OCI-LY1 (cell line): ENCODE results near the gene GLS.

Source experiments
- EZH2 ChIP-seq: fragments of 200-600 bp; sonication (generic), shearing (Covaris generic); IDR thresholded peaks from 2 replicates; pipeline ENCODE4 v1.8.0; 2017; ENCODE audit warnings: borderline replicate concordance, mixed run types, mild to moderate bottlenecking, antibody characterized with exemption, low read length, moderate library complexity, mixed read lengths
- TF ChIP-seq, protein P1 (sequence below): fragments of 200-600 bp; sonication (generic), shearing (Covaris generic); IDR thresholded peaks from 2 replicates; pipeline ENCODE4 v1.5.1; 2017; ENCODE audit warnings: mild to moderate bottlenecking, antibody characterized with exemption, low read length, moderate library complexity, mixed read lengths

DNA sequence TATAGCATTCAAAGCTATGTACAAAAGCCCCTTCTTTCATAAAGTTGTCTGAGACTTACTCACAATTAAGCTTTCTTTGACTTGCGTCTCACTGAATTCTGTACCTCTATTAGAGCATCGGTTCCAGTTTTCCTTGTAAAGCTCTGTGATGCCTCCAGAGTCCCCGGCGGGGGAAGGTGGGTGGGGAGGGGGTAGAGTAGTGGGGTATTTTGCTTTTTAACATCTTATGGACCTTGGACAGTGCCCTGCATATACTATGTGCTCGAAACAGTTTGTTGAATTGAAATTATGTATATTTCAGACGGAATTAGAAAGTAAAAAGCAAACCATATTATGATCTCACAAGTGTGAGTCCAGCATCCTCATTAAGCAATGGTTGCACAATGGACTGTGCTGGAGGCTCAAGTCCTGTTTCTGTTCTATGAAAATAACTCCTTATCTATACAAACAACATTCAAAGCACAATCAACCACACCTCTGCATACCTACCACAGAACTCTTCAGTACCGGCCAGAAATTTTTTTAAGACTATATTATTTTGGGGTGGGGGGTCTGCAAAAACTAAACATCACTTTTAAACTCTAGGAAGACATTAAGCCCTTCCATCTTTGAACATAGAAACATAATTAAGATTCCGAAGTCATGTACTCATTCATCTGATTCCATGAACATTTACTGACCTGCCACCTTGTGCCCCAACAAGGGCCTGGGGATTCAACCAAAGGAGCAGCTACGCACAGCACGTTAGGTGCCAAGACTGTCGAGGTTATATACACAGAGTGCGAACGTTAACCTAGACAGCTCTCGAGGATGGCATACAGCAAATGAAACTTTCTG lies 132.4 kb downstream of the GLS start:
- no peak for TF ChIP-seq EZH2
- TF ChIP-seq, protein P1, sequence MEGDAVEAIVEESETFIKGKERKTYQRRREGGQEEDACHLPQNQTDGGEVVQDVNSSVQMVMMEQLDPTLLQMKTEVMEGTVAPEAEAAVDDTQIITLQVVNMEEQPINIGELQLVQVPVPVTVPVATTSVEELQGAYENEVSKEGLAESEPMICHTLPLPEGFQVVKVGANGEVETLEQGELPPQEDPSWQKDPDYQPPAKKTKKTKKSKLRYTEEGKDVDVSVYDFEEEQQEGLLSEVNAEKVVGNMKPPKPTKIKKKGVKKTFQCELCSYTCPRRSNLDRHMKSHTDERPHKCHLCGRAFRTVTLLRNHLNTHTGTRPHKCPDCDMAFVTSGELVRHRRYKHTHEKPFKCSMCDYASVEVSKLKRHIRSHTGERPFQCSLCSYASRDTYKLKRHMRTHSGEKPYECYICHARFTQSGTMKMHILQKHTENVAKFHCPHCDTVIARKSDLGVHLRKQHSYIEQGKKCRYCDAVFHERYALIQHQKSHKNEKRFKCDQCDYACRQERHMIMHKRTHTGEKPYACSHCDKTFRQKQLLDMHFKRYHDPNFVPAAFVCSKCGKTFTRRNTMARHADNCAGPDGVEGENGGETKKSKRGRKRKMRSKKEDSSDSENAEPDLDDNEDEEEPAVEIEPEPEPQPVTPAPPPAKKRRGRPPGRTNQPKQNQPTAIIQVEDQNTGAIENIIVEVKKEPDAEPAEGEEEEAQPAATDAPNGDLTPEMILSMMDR = no peak
